BE2C (cell line): Measurements from ENCODE around the gene ARPC1A.

Source experiments
- DNase-seq: peaks from one replicate; pipeline ENCODE4 v3.0.0-alpha.2; 2020
- H3K27me3 ChIP-seq: fragments of 250-450 bp; sonication (Bioruptor Pico); 2 replicates; pipeline ENCODE4 v1.5.1; 2020; ENCODE audit warnings: mild to moderate bottlenecking
- H3K36me3 ChIP-seq: fragments of 250-450 bp; sonication (Bioruptor Pico); 2 replicates; pipeline ENCODE4 v1.5.1; 2020; ENCODE audit warnings: mild to moderate bottlenecking
- H3K4me1 ChIP-seq: fragments of 250-450 bp; sonication (Bioruptor Pico); 2 replicates; pipeline ENCODE4 v1.5.1; 2020
- H3K4me3 ChIP-seq: 2 replicates; pipeline ENCODE4 v1.5.1; 2011; ENCODE audit warnings: low read depth, low read length
- H3K9me3 ChIP-seq: fragments of 250-450 bp; sonication (Bioruptor Pico); 2 replicates; pipeline ENCODE4 v1.5.1; 2020
- CTCF ChIP-seq: IDR thresholded peaks from 2 replicates; pipeline ENCODE4 v1.5.1; 2012; ENCODE audit warnings: mild to moderate bottlenecking, low read depth, low read length

ARPC1A gene

DNA sequence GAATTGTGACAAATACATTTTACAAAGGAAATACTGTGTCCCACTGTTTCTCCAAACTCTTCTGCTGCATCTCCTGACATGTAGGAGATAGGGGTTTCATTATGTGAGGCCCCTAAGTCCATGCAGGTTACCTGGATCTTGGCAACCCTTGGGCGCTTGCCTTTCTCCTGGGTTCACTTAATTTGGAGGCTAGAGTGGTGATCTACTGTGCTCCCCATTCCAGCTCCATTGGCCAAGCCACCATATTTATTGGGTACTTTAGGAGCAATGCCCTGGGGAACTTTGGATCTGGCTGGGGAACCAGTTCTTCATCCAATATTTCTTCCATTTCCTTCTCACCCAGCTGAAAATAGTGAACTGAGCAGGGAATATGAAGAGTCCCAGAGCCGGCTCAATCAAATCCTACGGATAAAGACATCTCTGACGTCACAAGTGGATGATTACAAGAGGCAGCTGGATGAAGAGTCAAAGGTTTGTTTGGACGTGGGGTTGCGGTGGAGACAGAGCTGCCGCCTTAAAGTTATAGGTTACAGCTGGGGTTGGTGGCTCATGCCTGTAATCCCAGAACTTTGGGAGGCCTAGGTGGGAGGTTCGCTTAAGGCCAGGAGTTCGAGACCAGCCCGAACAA, 34.6 kb upstream of the ARPC1A start:
- H3K36me3 ChIP-seq, result no peaks in the 10 kb centered on the region
- no peaks in the 10 kb centered on the region for H3K9me3 ChIP-seq
- no peak for TF ChIP-seq CTCF
- H3K4me3 ChIP-seq, result no peak overlapping the region
- no peaks in the 10 kb centered on the region for H3K4me1 ChIP-seq
- DNase-seq, result no peak
- no peaks in the 10 kb centered on the region for H3K27me3 ChIP-seq

DNA sequence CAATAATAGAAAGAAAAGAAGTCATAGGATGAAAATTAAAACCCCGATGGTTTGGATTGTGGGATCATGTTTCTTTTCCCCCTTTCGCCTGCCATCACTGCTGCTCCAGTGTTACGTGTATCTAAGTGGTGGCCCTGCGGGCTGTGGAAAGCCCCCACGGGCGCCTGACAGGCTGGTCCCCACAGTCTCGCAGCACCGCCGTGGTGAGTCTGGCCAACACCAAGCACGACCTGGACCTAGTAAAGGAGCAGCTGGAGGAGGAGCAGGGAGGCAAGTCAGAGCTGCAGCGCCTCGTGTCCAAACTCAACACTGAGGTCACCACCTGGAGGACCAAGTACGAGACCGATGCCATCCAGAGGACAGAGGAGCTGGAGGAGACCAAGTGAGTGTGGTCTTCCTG, 33.6 kb upstream of the ARPC1A start:
- DNase-seq, result no peak
- Histone ChIP-seq H3K9me3 (no peaks in the 10 kb centered on the region), H3K36me3 (no peaks in the 10 kb centered on the region), H3K27me3 (no peaks in the 10 kb centered on the region), H3K4me1 (no peaks in the 10 kb centered on the region), H3K4me3 (no peak overlapping the region)
- no peak for TF ChIP-seq CTCF

DNA sequence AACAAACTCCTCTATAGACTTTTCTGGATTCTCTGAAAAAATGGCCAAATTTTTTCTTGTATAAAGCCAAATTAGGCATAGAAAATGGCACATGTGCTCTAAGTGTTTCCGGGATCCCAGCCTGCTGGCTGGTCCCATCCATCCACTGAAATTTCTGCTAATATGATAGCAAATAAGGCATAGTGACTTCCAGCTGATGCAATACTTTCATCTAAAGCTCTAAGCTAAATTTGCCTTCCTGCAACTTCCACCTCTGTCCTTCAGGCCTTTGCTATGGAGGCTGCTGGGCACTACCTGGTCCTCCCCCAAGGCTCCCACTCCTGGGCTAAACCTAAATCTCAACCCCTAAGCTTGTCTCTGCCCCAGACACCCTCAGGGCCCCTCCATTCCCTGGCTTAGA, 32.5 kb upstream of the ARPC1A start:
- no peaks in the 10 kb centered on the region for H3K4me1 ChIP-seq
- no peaks in the 10 kb centered on the region for H3K27me3 ChIP-seq
- no peak for DNase-seq
- no peaks in the 10 kb centered on the region for H3K36me3 ChIP-seq
- H3K4me3 ChIP-seq, result no peak overlapping the region
- no peak for TF ChIP-seq CTCF
- no peaks in the 10 kb centered on the region for H3K9me3 ChIP-seq

DNA sequence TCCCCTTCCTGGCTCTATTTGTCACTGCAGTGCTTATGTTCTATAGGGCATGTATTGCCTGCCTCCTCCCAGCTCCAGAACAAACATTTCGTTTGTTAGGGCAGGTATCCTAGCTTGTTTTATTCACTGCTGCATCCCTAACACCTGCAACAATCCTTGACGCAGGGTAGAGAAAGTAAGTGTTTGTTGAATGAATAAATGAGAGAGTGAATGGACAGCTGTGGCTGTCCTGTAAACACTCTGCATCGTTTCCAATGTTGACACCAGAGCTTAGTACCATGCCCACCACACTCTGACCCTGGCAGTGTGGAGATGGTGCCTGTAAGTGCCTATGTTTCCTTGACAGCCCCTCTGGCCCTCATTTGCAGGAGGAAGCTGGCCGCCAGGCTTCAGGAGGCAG, 32.0 kb upstream of the ARPC1A start:
- Histone ChIP-seq H3K9me3 (no peaks in the 10 kb centered on the region), H3K4me1 (no peaks in the 10 kb centered on the region), H3K27me3 (no peaks in the 10 kb centered on the region), H3K4me3 (no peak overlapping the region), H3K36me3 (no peaks in the 10 kb centered on the region)
- no peak for DNase-seq
- TF ChIP-seq CTCF, result no peak

- TF ChIP-seq CTCF, result no peak
Observed at GRCh38 chr7:99296471-99296870, 29.2 kb upstream of the ARPC1A start.

GRCh38 chr7:99301496-99301895, 24.2 kb upstream of the ARPC1A start:
- Histone ChIP-seq H3K4me3 (no peak overlapping the region), H3K9me3 (no peaks in the 10 kb centered on the region), H3K36me3 (no peaks in the 10 kb centered on the region), H3K27me3 (no peaks in the 10 kb centered on the region), H3K4me1 (no peaks in the 10 kb centered on the region)
- no peak for TF ChIP-seq CTCF
- no peak for DNase-seq

More at GRCh38 chr7:99296471-99296870, 29.2 kb upstream of the ARPC1A start:
- no peaks in the 10 kb centered on the region for H3K9me3 ChIP-seq
- no peaks in the 10 kb centered on the region for H3K4me1 ChIP-seq
- no peak overlapping the region for H3K4me3 ChIP-seq
- no peaks in the 10 kb centered on the region for H3K27me3 ChIP-seq
- no peak for DNase-seq
- H3K36me3 ChIP-seq, result no peaks in the 10 kb centered on the region
